T follicular helper cell (primary cell): Measurements from ENCODE around the gene BPIFB1.

Source experiments
- DNase-seq: peaks from one replicate; pipeline ENCODE4 v3.0.0-alpha.2; 2020; ENCODE audit warnings: low read depth
- total RNA-seq, 2 experiments: gene quantifications; one replicate each; lab custom pipeline; 2026; lab: John Stamatoyannopoulos, UW

BPIFB1 gene
- total RNA-seq = 0 reads per million in 2 experiments

- DNase-seq = no peak
Observed at GRCh38 chr20:33282991-33283555, at the start of gene BPIFB1. Gene BPIFB1, plus strand, starts transcription at chr20:33283214. Its CDS starts 2,860 bp downstream, at chr20:33286074.

DNA sequence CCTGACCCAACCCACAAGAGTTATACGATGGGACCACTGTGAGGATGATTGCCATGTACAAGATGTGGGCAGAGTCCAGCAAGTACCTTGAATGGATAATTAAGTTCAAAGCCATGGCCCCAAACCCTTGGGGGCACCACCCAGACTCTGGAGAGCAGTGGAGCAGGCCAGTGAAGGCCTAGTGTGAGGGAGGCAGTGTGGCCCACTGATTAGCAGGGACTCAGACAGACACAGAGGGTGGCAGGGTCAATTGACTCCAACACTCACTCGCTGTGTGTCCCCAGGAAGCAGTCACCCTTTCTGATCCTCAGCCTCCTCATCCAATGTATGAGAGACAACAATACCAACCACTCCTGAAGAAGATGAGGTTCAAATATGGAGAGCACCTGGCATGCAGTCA is 49.0 kb upstream of the BPIFB1 start:
- DNase-seq = no peak

GRCh38 chr20:33235696-33236095 is 47.3 kb upstream of the BPIFB1 start, which contains the start of gene BPIFA1:
Gene BPIFA1, plus strand, starts transcription at chr20:33235996. Its CDS starts 1,716 bp downstream, at chr20:33237712.
- DNase-seq = no peak

- no peak for DNase-seq
Observed at GRCh38 chr20:33236351-33236750, 46.7 kb upstream of the BPIFB1 start.

- DNase-seq = no peak
Observed at GRCh38 chr20:33237989-33238388, 45.0 kb upstream of the BPIFB1 start.

DNA sequence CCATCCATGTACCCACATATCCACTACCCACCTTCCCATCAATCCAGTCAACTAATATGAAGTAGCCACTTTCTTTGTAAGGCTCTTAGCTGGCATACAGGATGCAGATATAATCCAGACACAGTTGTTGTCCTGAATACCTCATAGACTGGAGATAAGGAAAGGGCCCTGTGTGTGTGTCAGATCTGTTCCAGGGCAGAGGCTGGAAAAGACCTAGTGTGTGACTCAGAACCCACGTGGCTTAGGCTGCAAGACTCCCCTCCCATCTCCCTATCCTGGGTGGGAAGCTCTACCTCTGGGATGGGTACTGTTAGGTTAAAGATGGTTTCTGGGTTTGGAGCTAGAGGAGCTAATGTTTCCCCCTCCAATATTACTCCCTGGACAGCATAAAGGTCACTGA is 43.6 kb upstream of the BPIFB1 start:
- DNase-seq = no peak

DNA sequence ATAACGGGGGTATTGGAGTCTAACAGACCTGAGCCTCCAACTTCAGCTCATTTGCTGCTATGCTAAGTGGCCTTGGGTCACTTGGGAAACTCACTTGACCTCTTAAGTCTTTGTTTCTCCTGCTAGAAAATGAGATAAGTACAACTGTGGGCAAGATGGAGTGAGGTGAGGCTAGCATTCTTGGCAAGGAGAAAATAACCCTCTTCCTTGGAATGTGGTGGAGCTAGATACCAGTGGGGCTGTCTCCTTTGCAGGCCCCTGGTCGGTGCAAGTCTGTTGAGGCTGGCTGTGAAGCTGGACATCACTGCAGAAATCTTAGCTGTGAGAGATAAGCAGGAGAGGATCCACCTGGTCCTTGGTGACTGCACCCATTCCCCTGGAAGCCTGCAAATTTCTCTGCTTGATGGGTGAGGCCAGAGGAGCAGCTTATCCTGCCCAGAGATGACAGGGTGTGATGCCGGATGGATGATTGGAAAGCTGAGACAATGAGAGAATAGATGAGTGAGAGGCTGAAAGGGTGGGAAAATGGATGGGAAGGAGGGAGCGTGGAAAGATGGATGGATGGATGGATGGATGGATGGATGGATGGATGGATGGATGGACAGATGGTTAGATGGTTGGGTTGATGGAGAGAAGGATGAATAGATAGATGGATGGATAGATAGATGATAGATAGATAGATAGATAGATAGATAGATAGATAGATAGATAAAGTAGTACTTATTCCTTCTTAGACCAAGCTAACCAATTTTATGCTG is 42.9 kb upstream of the BPIFB1 start:
- no peak for DNase-seq

DNA sequence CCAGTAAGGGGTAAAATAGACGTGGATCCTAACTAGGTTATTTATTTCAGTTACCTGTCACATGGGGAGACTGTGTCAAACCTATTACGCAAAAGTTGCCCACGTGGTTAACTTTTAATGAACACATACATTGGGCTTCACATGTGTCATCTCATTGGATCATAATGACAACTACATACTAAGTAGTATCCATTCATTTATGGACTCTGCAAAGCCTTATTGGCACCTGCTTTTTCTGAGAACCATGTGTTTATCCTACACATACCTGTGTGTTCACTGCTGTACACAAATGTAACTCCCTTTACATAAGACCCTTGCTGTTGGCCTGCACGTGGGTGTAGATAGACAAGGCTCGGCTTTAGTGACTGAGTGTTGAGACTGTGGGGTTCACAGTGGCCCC is 42.1 kb upstream of the BPIFB1 start:
- DNase-seq = no peak

DNA sequence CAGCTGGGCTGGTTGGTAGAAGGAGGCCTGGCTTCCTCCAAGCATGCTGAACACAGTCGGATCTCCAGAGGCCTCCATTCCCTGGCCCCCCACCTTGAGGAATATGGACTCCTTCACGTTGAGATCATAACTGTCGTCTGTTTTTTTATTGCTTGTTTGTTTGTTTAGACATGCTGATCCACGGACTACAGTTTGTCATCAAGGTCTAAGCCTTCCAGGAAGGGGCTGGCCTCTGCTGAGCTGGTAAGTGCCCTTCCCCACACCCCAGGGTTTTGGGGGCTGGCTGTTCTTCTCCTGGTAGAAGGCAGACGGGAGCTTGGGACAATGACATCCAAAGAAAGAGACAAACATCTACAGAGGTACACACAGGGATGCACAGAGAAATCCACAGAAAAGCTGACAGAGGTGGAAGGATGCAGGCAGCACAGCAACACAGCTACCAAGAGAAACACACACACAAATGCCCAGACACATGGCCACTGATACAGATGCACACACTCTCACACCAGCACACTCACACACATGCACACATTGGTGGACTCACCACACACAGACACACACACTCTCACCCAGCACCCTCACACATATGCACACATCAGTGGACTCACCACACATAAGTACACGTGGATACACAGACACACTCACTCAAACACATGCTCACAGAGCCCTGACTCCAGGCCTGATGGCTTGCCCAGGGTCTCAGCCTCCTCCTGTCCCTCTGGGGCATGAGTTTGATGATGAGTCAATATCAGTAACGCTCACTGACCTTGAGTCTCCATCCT is 40.5 kb upstream of the BPIFB1 start:
- DNase-seq = no peak

GRCh38 chr20:33246077-33246476 is 36.9 kb upstream of the BPIFB1 start:
- DNase-seq = no peak

GRCh38 chr20:33249456-33249855 is 33.6 kb upstream of the BPIFB1 start:
- DNase-seq = no peak

GRCh38 chr20:33250666-33251065 is 32.3 kb upstream of the BPIFB1 start:
- DNase-seq = no peak

GRCh38 chr20:33251496-33251895 is 31.5 kb upstream of the BPIFB1 start:
- DNase-seq = no peak

GRCh38 chr20:33252460-33252859 is 30.6 kb upstream of the BPIFB1 start:
- no peak for DNase-seq

DNA sequence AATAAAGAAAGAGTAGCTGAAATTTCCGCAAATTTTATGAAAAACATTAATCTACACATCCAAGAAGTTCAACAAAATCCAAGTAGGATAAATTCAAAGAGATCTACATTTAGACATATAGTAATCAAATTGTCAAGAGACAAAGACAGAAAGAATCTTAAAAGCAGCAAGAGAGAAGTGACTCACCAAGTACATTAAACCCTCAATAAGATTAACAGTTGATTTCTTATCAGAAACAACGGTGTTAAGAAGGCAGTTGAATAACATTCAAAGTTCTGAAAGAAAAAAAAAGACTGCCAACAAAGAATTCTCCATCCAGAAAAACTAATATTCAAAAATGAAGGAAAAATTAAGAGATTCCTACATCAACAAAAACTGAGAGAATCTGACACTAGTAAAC is 28.0 kb upstream of the BPIFB1 start:
- no peak for DNase-seq

- no peak for DNase-seq
Observed at GRCh38 chr20:33257237-33257636, 25.8 kb upstream of the BPIFB1 start.

DNA sequence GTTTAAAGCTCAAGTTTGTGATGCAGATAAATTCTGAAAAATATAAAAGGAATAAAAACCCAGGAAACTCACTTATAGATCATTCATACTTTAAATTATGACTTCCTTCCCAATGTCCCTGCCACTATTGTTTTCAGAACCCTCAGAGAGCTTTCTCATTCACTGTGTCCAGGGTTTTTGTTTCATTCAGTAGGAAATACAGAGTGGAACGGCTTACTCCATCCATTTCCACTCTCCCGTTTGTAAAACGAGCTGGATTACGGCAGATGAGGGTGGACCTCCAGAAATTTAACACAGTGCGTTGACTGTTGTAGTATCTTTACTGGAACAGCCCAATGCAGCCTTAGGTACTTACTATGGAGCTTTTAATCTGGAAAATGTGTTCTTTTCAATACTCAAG is 23.6 kb upstream of the BPIFB1 start:
- DNase-seq = no peak

DNA sequence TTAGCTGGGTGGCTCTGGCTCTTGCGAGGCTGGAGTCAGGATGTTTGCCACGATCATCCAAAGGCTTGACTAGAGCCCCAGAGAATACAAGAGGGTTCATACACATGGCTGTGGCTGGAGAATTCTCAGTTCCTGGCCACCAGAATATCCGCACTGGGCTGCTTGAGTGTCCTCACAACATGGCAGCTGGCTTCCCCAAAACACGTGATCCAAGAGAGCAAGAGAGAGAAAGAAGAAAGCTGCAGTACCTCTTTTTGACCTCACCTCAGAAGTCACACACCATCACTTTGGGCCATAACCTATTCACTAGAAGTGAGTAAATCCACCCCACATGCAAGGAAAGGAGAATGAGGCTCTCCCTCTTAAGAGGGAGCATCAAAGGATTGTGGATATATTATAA is 21.5 kb upstream of the BPIFB1 start:
- no peak for DNase-seq

GRCh38 chr20:33262658-33263065 is 20.4 kb upstream of the BPIFB1 start:
- DNase-seq = no peak

DNA sequence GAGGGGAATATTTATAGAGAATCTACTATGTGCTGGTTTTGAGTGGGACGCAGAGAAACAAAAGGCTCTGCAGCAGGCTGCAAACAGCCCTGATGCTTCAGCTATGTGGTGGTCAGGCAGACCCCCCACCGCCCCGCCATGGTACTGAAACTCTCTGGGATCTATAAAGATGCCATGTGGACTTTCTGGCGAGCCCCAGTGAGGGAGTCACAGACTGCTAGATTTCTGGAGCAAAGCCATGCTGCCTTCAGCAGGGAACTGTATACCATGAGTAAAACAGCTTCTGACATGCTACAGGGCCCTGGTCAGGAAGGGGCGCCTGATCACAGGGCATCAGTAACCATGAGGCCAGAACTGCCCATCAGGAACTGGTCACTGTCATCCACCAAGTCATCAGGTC is 19.2 kb upstream of the BPIFB1 start:
- DNase-seq = no peak

- no peak for DNase-seq
Observed at GRCh38 chr20:33267701-33268100, 15.3 kb upstream of the BPIFB1 start.

DNA sequence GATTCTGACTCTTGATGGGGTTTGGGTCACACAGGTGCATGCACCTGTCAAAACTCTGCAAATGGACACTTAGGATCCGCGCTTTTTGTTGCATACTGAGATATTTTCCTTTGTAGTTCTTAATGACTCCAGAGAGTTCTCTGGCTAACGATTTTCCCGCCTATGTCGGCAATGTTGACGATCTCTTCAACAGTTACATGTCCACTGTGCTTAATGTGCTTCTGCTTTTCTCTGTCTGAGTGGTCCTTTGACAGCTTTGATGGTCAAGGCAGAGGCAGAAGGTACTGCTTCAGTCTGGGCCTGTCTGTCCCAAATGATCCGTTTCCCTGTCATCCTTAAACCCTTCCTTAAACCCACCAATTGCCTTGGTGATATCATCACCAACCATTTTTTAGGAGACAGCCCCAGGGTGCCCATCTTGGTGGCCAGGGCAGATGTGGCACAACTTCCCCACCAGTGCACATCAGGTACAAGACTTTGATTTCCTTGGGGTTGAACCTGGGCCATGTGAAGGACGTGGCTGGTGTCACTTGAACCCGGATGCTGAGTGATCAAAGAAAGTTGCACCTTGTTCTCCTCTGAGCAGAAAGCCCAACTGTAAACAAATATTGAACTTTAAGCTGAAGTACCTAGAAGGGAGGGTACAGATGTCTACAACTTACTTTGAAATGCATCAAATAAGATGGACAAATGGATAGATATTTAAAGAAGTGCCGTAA is 10.7 kb upstream of the BPIFB1 start:
- DNase-seq = no peak
